ENCODE measurements around the gene MRPL16. TPM values are rescaled to one million over a fixed set of nuclear protein-coding genes. Genes with fewer than 3 reads are reported as not detected.

Gene MRPL16
- 70.6 and 85.1 TPM in 2 replicates for total RNA-seq

GRCh38 chr11:59810189-59810910, at the start of gene MRPL16:
MRPL16 (minus strand) TSS chr11:59810778; CDS start chr11:59810658, 120 bp downstream.

DNA sequence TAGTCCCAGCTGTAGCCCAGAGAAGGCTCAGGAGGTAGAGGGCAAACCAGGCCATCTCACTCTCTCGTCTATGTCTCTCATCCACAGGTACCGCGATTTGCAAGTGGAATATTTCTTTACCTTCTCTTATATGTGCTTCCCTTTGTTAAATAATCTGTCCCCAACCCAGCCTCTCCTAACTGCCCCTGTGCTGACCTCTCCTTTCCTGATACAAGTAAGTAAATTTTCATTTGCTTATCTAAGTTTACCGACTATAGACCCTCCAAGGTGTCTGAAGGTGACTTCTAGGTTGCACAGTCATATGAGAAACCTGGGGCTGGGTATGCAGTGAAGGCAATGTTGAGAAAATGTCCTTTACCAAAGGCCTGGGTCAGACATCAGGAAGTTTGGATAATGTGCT, 34.8 kb upstream of the MRPL16 start, which contains the start of gene CBLIF:
Gene CBLIF (minus strand): TSS at position 101 of the 400 bp plus-strand sequence. CDS start 46 bp downstream, at position 55.

Other genes with a start within 250 kb of the MRPL16 start
- gene OSBP, start 195.0 kb downstream of the MRPL16 start, total RNA-seq: 17.0 and 22.2 TPM in 2 replicates
- gene PATL1, start 141.7 kb downstream of the MRPL16 start, total RNA-seq: 9.2 and 16.3 TPM in 2 replicates
- not detected in 2 replicates for gene OR10V1, start 96.9 kb downstream of the MRPL16 start, total RNA-seq
- 8.9 and 11.0 TPM in 2 replicates for gene STX3, start 55.4 kb downstream of the MRPL16 start, total RNA-seq
- gene CBLIF, start 34.7 kb upstream of the MRPL16 start, total RNA-seq: not detected in 2 replicates
- gene TCN1, start 55.7 kb upstream of the MRPL16 start, total RNA-seq: not detected in 2 replicates
- gene OOSP3, start 68.0 kb upstream of the MRPL16 start, total RNA-seq: not detected in 2 replicates
- not detected in 2 replicates for gene OOSP1, start 127.7 kb upstream of the MRPL16 start, total RNA-seq
- not detected in 2 replicates for gene OOSP4A, start 153.3 kb upstream of the MRPL16 start, total RNA-seq
- gene OOSP4B, start 206.4 kb upstream of the MRPL16 start, total RNA-seq: not detected in 2 replicates
- not detected in 2 replicates for gene OOSP2, start 229.6 kb upstream of the MRPL16 start, total RNA-seq
- not detected in 2 replicates for gene MS4A3, start 245.9 kb upstream of the MRPL16 start, total RNA-seq

Measured in myometrial cell (primary cell).